GM21423 (cell line): Measurements from ENCODE around the gene PPP2R5C.
A peak's percentile ranks its signal among the peaks of the same experiment; 100 is the strongest.

ENCODE experiments used
- ATAC-seq: cut with Tn5 transposase; IDR thresholded peaks from one replicate; pipeline ENCODE4 v1.9.1; 2021; ENCODE audit warnings: mild to moderate bottlenecking, moderate library complexity; ENCODE audit not compliant: unreplicated experiment

The PPP2R5C gene

GRCh38 chr14:101937926-101938767 is 176.6 kb downstream of the PPP2R5C start:
- ATAC-seq: no peak

GRCh38 chr14:101939646-101940170 is 178.2 kb downstream of the PPP2R5C start:
- no peak for ATAC-seq

GRCh38 chr14:101944451-101944850 is 182.9 kb downstream of the PPP2R5C start:
- no peak for ATAC-seq

- no peak for ATAC-seq
Measured at GRCh38 chr14:101945171-101945570, 183.7 kb downstream of the PPP2R5C start.

- ATAC-seq: peak; percentile 2
Measured at GRCh38 chr14:101947577-101947903, 186.0 kb downstream of the PPP2R5C start.

GRCh38 chr14:101947904-101948665 is 186.6 kb downstream of the PPP2R5C start:
- ATAC-seq: peak; percentile 97

- ATAC-seq: no peak
Measured at GRCh38 chr14:101948666-101949216, 187.2 kb downstream of the PPP2R5C start.

GRCh38 chr14:101950100-101950499 is 188.6 kb downstream of the PPP2R5C start:
- ATAC-seq: no peak

- no peak for ATAC-seq
Measured at GRCh38 chr14:101950516-101951215, 189.2 kb downstream of the PPP2R5C start.

- ATAC-seq: no peak
Measured at GRCh38 chr14:101953151-101953550, 191.6 kb downstream of the PPP2R5C start.

- no peak for ATAC-seq
Measured at GRCh38 chr14:101954501-101954900, 193.0 kb downstream of the PPP2R5C start.

GRCh38 chr14:101955695-101956161 is 194.2 kb downstream of the PPP2R5C start:
- no peak for ATAC-seq

GRCh38 chr14:101956179-101956885 is 194.8 kb downstream of the PPP2R5C start:
- no peak for ATAC-seq

- no peak for ATAC-seq
Measured at GRCh38 chr14:101957406-101958234, 196.1 kb downstream of the PPP2R5C start.

GRCh38 chr14:101958418-101959180 is 197.1 kb downstream of the PPP2R5C start:
- no peak for ATAC-seq

GRCh38 chr14:101959277-101959676 is 197.8 kb downstream of the PPP2R5C start:
- no peak for ATAC-seq

- ATAC-seq: no peak
Measured at GRCh38 chr14:101960225-101960624, 198.7 kb downstream of the PPP2R5C start.

- ATAC-seq: no peak
Measured at GRCh38 chr14:101961011-101961721, 199.7 kb downstream of the PPP2R5C start.
